Measurements from ENCODE around the gene MAPKAPK3. TPM values are rescaled to one million over a fixed set of nuclear protein-coding genes. Genes with fewer than 3 reads are reported as not detected.

MAPKAPK3 gene
- total RNA-seq, 1 donor from 2014 or later: 117 TPM

DNA sequence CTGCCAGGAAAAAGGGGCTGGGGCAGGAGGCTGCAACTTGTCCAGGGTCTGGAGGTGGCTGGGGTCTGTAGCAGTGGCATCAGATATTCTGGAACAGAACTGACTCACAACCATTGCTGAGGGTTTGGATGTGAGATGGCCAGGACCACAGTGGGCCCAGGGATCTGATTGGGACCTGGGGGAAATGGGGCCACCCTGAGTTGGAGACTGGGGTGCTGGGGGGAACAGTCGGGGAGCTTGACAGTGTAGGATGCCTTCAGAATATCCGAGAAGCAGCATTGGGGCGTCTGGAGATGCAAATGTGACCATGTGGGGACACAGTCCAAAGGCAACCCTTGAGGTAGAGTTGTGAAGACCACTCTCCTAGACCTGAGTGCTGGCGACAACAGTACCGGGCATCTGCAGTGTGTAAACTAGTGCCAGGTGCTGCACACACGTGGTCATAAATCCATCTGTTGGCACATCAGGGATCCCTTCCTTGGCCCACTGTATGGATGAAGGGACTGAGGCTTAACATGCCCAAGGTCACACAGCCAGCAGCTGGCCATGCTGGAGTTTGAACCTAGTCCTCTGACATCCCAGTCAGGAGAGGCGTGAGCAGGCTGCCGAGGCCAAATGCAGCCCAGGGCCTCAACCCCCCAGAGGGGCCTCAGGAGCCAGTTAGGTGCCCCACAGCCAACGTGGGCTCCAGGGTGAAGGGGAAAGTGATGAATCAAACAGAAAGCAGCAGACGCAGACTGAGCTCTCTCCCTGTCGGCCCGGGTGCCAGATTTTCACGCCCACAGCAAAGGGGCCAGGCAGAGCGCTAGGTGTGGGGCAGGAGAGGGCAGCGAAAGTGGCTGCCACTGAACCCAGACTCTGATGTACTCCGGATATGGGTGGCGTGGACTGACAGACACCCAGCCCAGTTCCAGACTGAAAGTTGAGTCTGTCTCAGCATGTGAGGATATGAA lies 28.9 kb upstream of the MAPKAPK3 start:
- H3K4me3 ChIP-seq (ENCODE audit: low read depth, low read length): no peak overlapping the region
- no peak for DNase-seq (ENCODE audit: low read depth)
- TF ChIP-seq, protein P1, sequence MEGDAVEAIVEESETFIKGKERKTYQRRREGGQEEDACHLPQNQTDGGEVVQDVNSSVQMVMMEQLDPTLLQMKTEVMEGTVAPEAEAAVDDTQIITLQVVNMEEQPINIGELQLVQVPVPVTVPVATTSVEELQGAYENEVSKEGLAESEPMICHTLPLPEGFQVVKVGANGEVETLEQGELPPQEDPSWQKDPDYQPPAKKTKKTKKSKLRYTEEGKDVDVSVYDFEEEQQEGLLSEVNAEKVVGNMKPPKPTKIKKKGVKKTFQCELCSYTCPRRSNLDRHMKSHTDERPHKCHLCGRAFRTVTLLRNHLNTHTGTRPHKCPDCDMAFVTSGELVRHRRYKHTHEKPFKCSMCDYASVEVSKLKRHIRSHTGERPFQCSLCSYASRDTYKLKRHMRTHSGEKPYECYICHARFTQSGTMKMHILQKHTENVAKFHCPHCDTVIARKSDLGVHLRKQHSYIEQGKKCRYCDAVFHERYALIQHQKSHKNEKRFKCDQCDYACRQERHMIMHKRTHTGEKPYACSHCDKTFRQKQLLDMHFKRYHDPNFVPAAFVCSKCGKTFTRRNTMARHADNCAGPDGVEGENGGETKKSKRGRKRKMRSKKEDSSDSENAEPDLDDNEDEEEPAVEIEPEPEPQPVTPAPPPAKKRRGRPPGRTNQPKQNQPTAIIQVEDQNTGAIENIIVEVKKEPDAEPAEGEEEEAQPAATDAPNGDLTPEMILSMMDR (conservative IDR thresholded peaks at IDR 0.05; ENCODE audit: low read depth, low read length): no peak

GRCh38 chr3:50588759-50589433 lies 28.1 kb upstream of the MAPKAPK3 start:
- TF ChIP-seq, protein P1 (conservative IDR thresholded peaks at IDR 0.05; ENCODE audit: low read depth, low read length): no peak
- no peak for DNase-seq (ENCODE audit: low read depth)
- no peak overlapping the region for H3K4me3 ChIP-seq (ENCODE audit: low read depth, low read length)

- no peak for DNase-seq (ENCODE audit: low read depth)
- TF ChIP-seq, protein P1 (conservative IDR thresholded peaks at IDR 0.05; ENCODE audit: low read depth, low read length): no peak
- no peak overlapping the region for H3K4me3 ChIP-seq (ENCODE audit: low read depth, low read length)
These were observed 25.7 kb upstream of the MAPKAPK3 start for GRCh38 chr3:50591196-50591741.

GRCh38 chr3:50592568-50592967 lies 24.4 kb upstream of the MAPKAPK3 start:
- no peak overlapping the region for H3K4me3 ChIP-seq (ENCODE audit: low read depth, low read length)
- TF ChIP-seq, protein P1 (conservative IDR thresholded peaks at IDR 0.05; ENCODE audit: low read depth, low read length): no peak
- no peak for DNase-seq (ENCODE audit: low read depth)

GRCh38 chr3:50594253-50594785 lies 22.6 kb upstream of the MAPKAPK3 start:
- no peak overlapping the region for H3K4me3 ChIP-seq (ENCODE audit: low read depth, low read length)
- TF ChIP-seq, protein P1 (conservative IDR thresholded peaks at IDR 0.05; ENCODE audit: low read depth, low read length): no peak
- no peak for DNase-seq (ENCODE audit: low read depth)

DNA sequence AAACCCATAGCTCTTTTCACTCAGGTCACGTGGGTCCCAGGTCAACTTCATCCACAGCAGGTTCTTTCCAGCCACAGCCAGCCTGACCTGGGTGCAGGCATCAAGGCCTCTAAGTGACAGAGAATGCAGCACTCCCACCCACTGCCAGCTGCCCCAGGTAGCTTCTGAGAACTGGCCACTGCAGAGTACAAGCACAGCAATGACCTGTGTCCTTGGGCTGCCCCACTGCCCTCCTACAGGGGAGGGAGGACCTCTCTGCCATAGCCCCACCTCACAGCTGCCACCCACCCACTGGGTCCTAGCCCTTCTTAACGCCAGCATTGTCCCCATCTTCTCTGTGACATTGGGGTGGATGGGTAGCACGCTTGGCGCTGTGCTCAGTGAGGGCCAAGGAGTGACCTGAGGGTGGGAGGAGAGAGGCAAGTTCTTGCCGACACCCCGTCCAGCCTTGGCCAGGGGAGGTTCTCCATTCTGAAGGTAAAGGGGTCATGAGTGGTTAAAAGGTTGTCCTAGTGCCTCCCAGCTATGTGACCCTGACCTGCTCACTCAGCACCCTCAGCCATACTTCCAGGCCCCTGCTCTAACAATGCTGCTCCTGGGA lies 17.7 kb upstream of the MAPKAPK3 start:
- H3K4me3 ChIP-seq (ENCODE audit: low read depth, low read length): no peak overlapping the region
- TF ChIP-seq, protein P1 (conservative IDR thresholded peaks at IDR 0.05; ENCODE audit: low read depth, low read length): no peak
- DNase-seq (ENCODE audit: low read depth): no peak

Data from epithelial cell of proximal tubule (primary cell).